Measurements from ENCODE around the gene YAP1.

DNA sequence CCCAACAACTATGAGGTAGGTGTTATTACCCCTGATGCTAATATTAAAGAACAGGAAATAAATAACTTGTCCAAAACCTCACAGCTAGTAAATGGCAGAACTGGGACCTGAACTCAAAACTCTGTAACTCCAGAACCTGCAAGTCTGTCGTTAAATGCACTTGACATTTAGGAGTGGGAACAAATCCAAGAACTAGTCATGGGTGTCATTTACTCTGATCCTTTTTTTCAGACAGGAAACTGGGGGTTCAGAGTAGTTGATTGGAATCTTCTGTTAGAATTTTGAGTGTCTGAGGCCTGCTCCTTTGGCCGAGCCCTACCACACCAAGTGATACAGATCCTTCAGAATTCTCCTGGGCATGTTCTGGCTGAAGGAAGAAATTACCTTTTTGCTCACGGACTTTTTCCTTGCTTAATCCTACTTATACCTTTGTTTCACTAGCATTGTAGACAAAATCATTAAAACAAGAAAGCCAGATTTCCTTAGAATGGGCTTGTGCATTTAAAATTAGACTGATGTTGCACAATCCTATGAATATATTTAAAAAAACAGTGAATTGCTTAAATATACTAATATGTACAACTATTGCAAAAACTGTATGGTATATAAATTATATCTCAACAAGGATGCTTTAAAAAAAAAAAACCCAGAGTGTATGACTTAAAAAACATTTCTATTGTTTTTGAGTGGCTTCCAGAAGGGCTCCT, 1.4 kb upstream of the YAP1 start:
- no peak for TF ChIP-seq POLR2A (IDR thresholded peaks at IDR 0.05)
- TF ChIP-seq, protein P1, sequence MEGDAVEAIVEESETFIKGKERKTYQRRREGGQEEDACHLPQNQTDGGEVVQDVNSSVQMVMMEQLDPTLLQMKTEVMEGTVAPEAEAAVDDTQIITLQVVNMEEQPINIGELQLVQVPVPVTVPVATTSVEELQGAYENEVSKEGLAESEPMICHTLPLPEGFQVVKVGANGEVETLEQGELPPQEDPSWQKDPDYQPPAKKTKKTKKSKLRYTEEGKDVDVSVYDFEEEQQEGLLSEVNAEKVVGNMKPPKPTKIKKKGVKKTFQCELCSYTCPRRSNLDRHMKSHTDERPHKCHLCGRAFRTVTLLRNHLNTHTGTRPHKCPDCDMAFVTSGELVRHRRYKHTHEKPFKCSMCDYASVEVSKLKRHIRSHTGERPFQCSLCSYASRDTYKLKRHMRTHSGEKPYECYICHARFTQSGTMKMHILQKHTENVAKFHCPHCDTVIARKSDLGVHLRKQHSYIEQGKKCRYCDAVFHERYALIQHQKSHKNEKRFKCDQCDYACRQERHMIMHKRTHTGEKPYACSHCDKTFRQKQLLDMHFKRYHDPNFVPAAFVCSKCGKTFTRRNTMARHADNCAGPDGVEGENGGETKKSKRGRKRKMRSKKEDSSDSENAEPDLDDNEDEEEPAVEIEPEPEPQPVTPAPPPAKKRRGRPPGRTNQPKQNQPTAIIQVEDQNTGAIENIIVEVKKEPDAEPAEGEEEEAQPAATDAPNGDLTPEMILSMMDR (IDR thresholded peaks at IDR 0.05) = no peak

Data from body of pancreas (tissue), 4 donors.